Esophagus squamous epithelium (tissue), 4 donors: ENCODE data around the gene FHL1.

Experiments used
- CTCF ChIP-seq, 6 experiments: fragments of 450-650 bp in 4 of 6; fragments of 200-600 bp in 2 of 6; sonication (generic) in 2 of 6; IDR thresholded peaks; one replicate each; pipeline ENCODE4 v1.5.1; 2016 to 2019; ENCODE audit warnings: antibody characterized with exemption in 6 of 6, mild to moderate bottlenecking in 4 of 6, moderate library complexity in 4 of 6
- POLR2A ChIP-seq, 4 donors: fragments of 450-650 bp; IDR thresholded peaks; one replicate each; pipeline ENCODE4 v1.6.1; 2017; ENCODE audit warnings: antibody characterized with exemption in 4 of 4, mild to moderate bottlenecking in 4 of 4, moderate library complexity in 3 of 4

- TF ChIP-seq POLR2A (IDR thresholded peaks at IDR 0.05) (no peak), CTCF (IDR thresholded peaks at IDR 0.05) (no peak)
Measured at GRCh38 chrX:136147976-136148375, 643 bp downstream of the FHL1 start.
